Liver (tissue), 9 donors: ENCODE measurements around the gene RTN4R. TPM values are rescaled to one million over a fixed set of nuclear protein-coding genes. Genes with fewer than 3 reads are reported as not detected.

Source experiments
- DNase-seq: peaks from one replicate; pipeline ENCODE4 v3.0.0-alpha.2; 2017; ENCODE audit warnings: low spot score
- H3K27ac ChIP-seq, 2 donors: one replicate each; pipeline ENCODE4 v1.7.0; 2013; ENCODE audit warnings: inconsistent platforms in 2 of 2, low read length in 2 of 2, control low read depth in 1 of 2, low read depth in 1 of 2, mild to moderate bottlenecking in 1 of 2
- H3K27me3 ChIP-seq, 4 donors: one replicate each; pipeline versions ENCODE4 v1.6.1 to v1.7.0; 2013; ENCODE audit warnings: low read length in 3 of 4, inconsistent platforms in 1 of 4, mild to moderate bottlenecking in 1 of 4, moderate library complexity in 1 of 4; ENCODE audit not compliant: control insufficient read depth in 4 of 4, insufficient read depth in 4 of 4
- H3K36me3 ChIP-seq, 4 donors: one replicate each; pipeline versions ENCODE4 v1.6.1 to v1.7.0; 2013; ENCODE audit warnings: low read length in 3 of 4, mild to moderate bottlenecking in 3 of 4, low read depth in 1 of 4, moderate library complexity in 1 of 4; ENCODE audit not compliant: control insufficient read depth in 4 of 4, insufficient read depth in 3 of 4
- H3K4me1 ChIP-seq, 4 donors: one replicate each; pipeline versions ENCODE4 v1.6.1 to v1.7.0; 2013; ENCODE audit warnings: low read length in 3 of 4, mild to moderate bottlenecking in 3 of 4, moderate library complexity in 1 of 4; ENCODE audit not compliant: control insufficient read depth in 4 of 4, insufficient read depth in 4 of 4
- H3K4me3 ChIP-seq, 3 donors: one replicate each; pipeline versions ENCODE4 v1.6.1 to v1.7.0; 2013; ENCODE audit warnings: low read length in 3 of 3, control low read depth in 1 of 3, low read depth in 1 of 3, mild to moderate bottlenecking in 1 of 3
- H3K9ac ChIP-seq, 2 donors: one replicate each; pipeline ENCODE4 v1.7.0; 2013; ENCODE audit warnings: low read length in 2 of 2, mild to moderate bottlenecking in 2 of 2, moderate library complexity in 2 of 2, control low read depth in 1 of 2, low read depth in 1 of 2
- H3K9me3 ChIP-seq, 4 donors: one replicate each; pipeline versions ENCODE4 v1.6.1 to v1.7.0; 2013; ENCODE audit warnings: low read length in 3 of 4; ENCODE audit not compliant: control insufficient read depth in 4 of 4
- ATF3 ChIP-seq: IDR thresholded peaks from 2 replicates; pipeline ENCODE4 v1.6.1; 2016; ENCODE audit warnings: antibody characterized with exemption
- FOXA1 ChIP-seq: IDR thresholded peaks from 2 replicates; pipeline ENCODE4 v1.6.1; 2016; ENCODE audit warnings: antibody characterized with exemption
- FOXA2 ChIP-seq: IDR thresholded peaks from 2 replicates; pipeline ENCODE4 v1.6.1; 2016; ENCODE audit warnings: antibody characterized with exemption
- HNF4A ChIP-seq, 2 donors: conservative IDR thresholded peaks; 2 replicates each; pipeline ENCODE4 v1.6.1; 2016; ENCODE audit warnings: antibody characterized with exemption in 2 of 2, mild to moderate bottlenecking in 2 of 2
- HNF4G ChIP-seq: IDR thresholded peaks from 2 replicates; pipeline ENCODE4 v1.6.1; 2016; ENCODE audit warnings: antibody characterized with exemption
- MAX ChIP-seq: IDR thresholded peaks from 2 replicates; pipeline ENCODE4 v1.6.1; 2016; ENCODE audit warnings: antibody characterized with exemption
- REST ChIP-seq: IDR thresholded peaks from 2 replicates; pipeline ENCODE4 v1.6.1; 2016; ENCODE audit warnings: antibody characterized with exemption, mild to moderate bottlenecking
- SP1 ChIP-seq: IDR thresholded peaks from 2 replicates; pipeline ENCODE4 v1.6.1; 2018; ENCODE audit warnings: antibody characterized with exemption, mild to moderate bottlenecking
- TAF1 ChIP-seq: conservative IDR thresholded peaks from 2 replicates; pipeline ENCODE4 v1.6.1; 2016; ENCODE audit warnings: antibody characterized with exemption, mild to moderate bottlenecking
- YY1 ChIP-seq: IDR thresholded peaks from 2 replicates; pipeline ENCODE4 v1.6.1; 2016; ENCODE audit warnings: antibody characterized with exemption, mild to moderate bottlenecking
- ZBTB33 ChIP-seq: IDR thresholded peaks from 2 replicates; pipeline ENCODE4 v1.6.1; 2016; ENCODE audit warnings: antibody characterized with exemption
- WGBS: extraction: QIAGEN DNeasy Blood & Tissue Kit; methylation state at CpG from one replicate; pipeline ENCODE4 v1.1.7; 2013; 5-methylcytosine and 5-hydroxymethylcytosine counted together
- polyA plus RNA-seq, 2 donors: library from polyadenylated mRNA; stranded (reverse) in 1 of 2; unstranded in 1 of 2; fragments of 200-250 nt in 1 of 2; fragments of >200 nt in 1 of 2; fragmentation: Nextera tagmentation in 1 of 2; extraction: Ambion mirVana in 1 of 2; gene quantifications; one replicate each; pipeline versions ENCODE4 v1.2.1 to v1.2.3, GENCODE V29; 2013 to 2015
- total RNA-seq, 2 donors: library from RNA; depleted of rRNA; stranded (reverse); fragments of >200 nt; gene quantifications; one replicate each; pipeline ENCODE4 v1.2.3, GENCODE V29; 2014
- donor health status: healthy.
- donor health status: healthy.
- donor health status: healthy.
- donor health status: healthy.
- donor health status: healthy.

The RTN4R gene
- total and polyA plus RNA-seq, 4 donors = 0.33 to 10.4 (median 1.1) TPM

DNA sequence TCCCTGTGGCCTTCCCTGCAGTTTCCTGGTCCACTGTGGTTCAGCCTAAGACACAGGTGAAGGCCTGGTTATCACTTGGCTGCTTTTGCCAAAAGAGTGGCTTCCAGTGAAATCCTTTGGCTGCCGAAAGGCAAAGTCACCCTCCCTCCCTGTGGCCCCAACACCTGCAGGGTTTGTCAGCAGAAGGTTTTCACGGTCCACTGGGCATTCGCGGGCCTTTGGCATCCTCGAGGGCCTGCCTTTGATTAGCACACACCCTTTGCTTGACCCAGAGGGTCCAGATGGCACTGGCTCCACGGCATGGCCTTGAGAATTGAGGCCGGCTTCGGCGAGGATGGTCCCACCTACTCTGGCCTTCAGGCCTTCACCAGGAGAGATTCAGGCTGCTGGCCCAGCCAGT lies 35.3 kb downstream of the RTN4R start (continued):
- TF ChIP-seq REST = no peak
- TF ChIP-seq YY1 = no peak
- TF ChIP-seq HNF4G = no peak
- no peak for TF ChIP-seq FOXA1
- no peak for TF ChIP-seq HNF4A (conservative IDR thresholded peaks at IDR 0.05)
- no peak for TF ChIP-seq TAF1

GRCh38 chr22:20232237-20232598 lies 35.9 kb downstream of the RTN4R start:
- Histone ChIP-seq H3K27me3 (no peaks in the 10 kb centered on the region), H3K9me3 (no peaks in the 10 kb centered on the region), H3K4me3 (no peak overlapping the region), H3K9ac (no peak overlapping the region), H3K27ac (no peak overlapping the region), H3K36me3 (no peaks in the 10 kb centered on the region), H3K4me1 (peaks cover 21 to 49% (median 41%) of the 10 kb centered on the region in 4 donors)
- DNase-seq = no peak
- TF ChIP-seq YY1 (no peak), FOXA1 (no peak), HNF4A (conservative IDR thresholded peaks at IDR 0.05) (no peak), ATF3 (no peak), FOXA2 (no peak), HNF4G (no peak), MAX (no peak), REST (no peak), SP1 (no peak), ZBTB33 (no peak)
- 92% methylated on average over 6 of the region's 6 CpGs for WGBS
